Sciatic nerve (tissue), 2 donors: ENCODE results near the gene TEX44. TPM values are rescaled to one million over a fixed set of nuclear protein-coding genes. Genes with fewer than 3 reads are reported as not detected.
A peak's percentile ranks its signal among the peaks of the same experiment; 100 is the strongest.

Source experiments
- ATAC-seq: fragments of 200-7000 bp; cut with Tn5 transposase; one replicate; pipeline ENCODE4 v1.9.1; 2020; ENCODE audit warnings: mild to moderate bottlenecking, moderate library complexity
- DNase-seq: peaks from one replicate; pipeline ENCODE4 v3.0.0-alpha.2; 2020; ENCODE audit warnings: low spot score
- intact Hi-C: fragments of 100-400 bp; cut with DNase I; formaldehyde crosslinking; loops from one replicate; pipeline ENCODE4 v1.14.2; 2022
- total RNA-seq: library from RNA; stranded (reverse); fragmentation: NEBNext Ultra II Directional; extraction: Animal tissue kit (Norgen Biotek cat#: 25700); gene quantifications from one replicate; pipeline ENCODE4 v1.2.1, GENCODE V29; 2021
- donor health status: DM: no; HTN: no; CAD: no.
- donor health status: DM: no; HTN: no; CAD: no.

The TEX44 gene
- total RNA-seq, 1 donor from 2014 or later, result not detected

DNA sequence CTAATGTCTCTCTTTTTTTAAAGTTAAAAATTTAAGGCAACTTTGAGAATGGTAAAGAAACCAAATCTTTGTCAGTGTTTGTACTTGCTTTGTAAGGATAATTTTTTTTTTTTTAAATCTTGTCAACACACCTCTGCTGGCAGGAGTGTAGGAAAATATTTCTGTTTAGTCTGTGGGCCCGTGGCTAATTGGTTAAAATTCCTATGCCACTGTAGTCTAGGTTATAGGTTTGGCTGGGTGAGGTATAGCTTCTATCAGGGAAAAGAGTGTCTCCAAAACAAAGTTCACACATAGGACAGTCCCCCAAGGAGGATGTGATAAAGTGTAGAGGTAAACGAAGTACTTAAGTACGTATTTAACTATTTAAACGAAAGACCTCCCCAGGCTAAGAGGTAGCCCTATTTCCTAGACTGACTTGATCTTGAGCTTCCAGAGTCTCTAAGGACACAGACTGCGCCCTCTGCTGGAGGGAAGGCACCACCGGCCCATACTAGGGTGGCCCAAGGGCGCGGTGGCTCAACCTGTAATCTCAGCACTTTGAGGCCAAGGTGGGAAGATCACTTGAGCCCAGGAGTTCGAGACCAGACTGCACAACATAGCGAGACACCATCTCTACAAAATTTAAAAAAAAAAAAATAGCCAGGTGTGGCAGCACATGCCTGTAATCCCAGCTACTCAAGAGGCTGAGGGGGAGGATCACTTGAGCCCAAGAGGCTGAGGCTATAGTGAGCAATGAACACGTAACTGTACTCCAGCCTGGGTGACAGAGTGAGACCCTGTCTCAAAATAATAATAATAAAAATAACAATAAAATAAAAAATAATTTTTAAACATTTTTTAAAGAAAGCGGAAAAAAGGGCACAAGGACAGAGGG is 8.9 kb downstream of the TEX44 start:
- intact Hi-C loops, result loop anchor here (5.0 kb wide), 1 partner anchor 34 kb away; no protein-coding TSS in a partner anchor
- DNase-seq (peak; percentile 93), ATAC-seq (peak; percentile 35)

DNA sequence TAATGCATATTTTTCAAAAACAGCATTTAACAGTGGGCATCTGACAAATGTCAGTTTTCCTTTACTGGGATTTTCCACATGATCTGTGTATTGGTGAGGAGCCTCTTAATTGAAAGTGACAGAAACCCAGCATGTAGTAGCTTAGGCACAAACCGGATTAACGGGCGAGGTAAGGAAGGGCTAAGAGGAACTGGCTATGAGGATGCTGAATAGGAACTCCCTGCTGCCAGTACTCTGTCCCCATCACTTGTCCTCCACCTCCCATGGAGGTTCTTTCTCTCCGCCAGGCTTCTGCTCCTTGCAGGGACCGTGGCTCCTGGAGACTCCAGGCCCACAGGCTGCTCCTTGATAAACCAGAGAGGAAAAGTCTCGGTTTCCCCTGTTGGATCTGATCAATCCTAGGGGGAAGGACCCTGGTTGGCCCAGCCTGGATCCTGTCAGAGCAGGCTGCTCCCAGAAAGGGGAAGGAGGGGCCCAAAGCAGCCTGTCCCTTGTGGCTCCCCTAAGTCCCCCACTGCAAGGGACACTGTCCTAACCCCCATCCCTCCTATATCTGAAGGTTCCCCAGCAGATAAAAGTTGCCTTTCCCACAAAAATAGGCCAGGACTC is 10.3 kb downstream of the TEX44 start:
- DNase-seq (no peak), ATAC-seq (no peak)
- intact Hi-C loops, result loop anchor here (5.0 kb wide), 1 partner anchor 36 kb away; no protein-coding TSS in a partner anchor

- peak; percentile 84 for DNase-seq
- ATAC-seq, result peak; percentile 45
- intact Hi-C loops, result loop anchor here (5.0 kb wide), 1 partner anchor 37 kb away; no protein-coding TSS in a partner anchor
These were observed 11.5 kb downstream of the TEX44 start for GRCh38 chr2:231604101-231604684.

- ATAC-seq (peak; percentile 93), DNase-seq (peak; percentile 100)
- intact Hi-C loops, result loop anchor here (5.0 kb wide), 1 partner anchor 38 kb away; no protein-coding TSS in a partner anchor
These were observed 12.3 kb downstream of the TEX44 start for GRCh38 chr2:231604685-231605606.

DNA sequence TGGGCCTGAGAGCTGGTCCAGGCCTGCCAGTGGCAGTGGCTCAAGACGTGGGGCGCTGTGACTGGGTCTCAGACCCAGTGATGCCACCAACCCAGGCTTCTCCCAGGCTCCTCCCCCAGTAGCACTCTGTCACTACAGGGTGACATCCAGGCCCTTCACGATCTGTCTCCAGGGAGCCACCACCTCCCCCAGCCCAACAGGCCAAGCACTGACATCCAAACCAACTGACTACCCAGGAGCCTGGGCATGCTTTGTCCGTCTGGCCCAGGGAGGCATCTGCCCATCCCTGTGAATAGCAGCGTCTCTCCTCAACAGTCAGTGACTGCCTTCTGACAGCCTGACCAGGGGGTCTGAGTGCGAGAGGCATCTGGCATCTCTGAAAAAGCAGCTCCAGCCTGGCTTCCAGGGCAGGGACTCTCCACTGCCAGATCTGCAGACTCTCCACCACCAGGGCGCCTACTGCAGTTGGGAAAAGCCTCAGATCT is 13.0 kb downstream of the TEX44 start:
- no peak for DNase-seq
- ATAC-seq, result no peak
- intact Hi-C loops, result no loop called here

DNA sequence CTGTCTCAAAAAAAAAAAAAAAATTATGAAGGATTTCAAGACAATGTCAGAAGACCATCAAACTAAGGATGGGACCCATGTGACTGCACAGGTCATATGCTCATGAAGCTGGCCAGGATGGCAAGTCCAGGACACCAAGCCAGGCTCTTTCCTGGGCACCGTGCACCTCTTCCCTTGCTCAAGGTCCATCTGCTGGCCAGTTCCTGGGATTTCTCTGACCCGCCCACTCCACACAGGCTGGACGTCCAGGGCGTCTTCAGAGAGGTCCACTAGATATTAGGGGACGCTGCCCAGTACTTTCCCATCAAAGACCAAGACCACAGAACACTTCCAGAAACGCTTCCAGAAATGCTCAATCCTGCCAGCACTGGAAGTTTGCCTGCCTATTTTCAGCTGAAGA is 14.3 kb downstream of the TEX44 start:
- DNase-seq (no peak), ATAC-seq (no peak)
- intact Hi-C loops, result no loop called here

DNA sequence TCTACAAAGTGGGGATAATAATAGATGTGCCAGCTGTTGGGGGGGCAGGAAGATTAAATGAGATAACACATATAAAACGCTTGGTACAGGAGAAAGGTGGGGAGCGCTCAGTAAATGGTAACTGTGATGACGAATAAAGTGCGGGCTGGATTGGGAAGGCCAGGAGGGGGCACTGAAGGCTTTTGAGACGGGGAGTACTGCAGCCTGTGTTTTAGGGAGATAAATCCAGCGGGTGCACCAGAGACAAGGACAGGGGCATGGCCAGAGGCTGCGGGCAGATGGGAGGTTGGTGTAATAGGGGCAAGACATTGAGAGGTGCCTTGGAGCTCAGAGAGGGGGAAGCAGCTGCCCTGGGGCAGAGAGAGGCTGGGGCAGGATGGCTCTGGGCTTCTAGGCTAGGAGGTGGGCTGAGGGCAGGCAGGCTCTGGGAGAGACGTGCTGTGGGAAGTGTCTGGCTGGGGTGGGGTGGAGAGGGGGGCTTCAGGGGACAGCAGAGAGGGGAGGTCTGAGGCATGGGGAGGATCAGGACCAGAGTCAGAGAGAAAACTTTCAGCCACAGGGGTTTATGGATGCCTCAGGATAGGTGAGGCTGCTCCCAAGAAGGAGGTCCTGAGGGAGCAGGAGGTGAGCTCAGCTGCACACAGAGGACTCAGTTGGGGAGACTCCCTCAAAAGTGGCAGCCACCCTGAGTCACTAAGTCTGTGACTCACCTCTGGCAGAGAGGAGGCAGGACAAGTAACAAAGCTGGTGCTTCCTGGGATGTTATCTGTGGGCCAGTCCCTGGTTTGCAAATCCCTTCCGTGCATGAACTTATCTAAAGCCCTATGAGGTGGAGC is 18.8 kb downstream of the TEX44 start:
- intact Hi-C loops, result loop anchor here (2.0 to 5.0 kb wide), 2 partner anchors 57 to 96 kb away; partner anchors contain the start of gene PTMA
- no peak for ATAC-seq
- DNase-seq, result no peak

GRCh38 chr2:231612109-231612455 is 19.4 kb downstream of the TEX44 start:
- peak; percentile 76 for DNase-seq
- peak; percentile 47 for ATAC-seq
- intact Hi-C loops, result loop anchor here (2.0 to 5.0 kb wide), 2 partner anchors 57 to 95 kb away; partner anchors contain the start of gene PTMA

GRCh38 chr2:231612456-231613330 is 20.0 kb downstream of the TEX44 start:
- intact Hi-C loops, result loop anchor here (2.0 to 5.0 kb wide), 2 partner anchors 56 to 95 kb away; partner anchors contain the start of gene PTMA
- ATAC-seq (peak; percentile 86), DNase-seq (peak; percentile 96)

DNA sequence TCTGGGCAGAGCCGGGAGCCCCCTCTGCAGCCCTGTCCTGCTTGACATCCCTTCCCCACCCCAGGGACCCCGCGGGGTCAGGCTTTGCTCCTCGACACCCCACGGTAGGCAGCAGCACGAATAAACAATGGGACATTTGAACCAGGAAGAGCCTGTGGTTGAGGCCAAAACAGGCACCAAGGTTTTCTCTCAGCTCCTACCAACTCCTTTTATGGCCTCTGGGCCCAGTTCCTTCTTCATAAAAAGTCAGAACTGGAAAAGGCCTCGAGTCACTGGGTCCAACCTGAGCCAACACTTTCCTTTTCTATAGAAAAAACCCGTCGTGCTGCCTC is 20.6 kb downstream of the TEX44 start:
- DNase-seq (peak; percentile 77), ATAC-seq (peak; percentile 3)
- intact Hi-C loops, result loop anchor here (2.0 to 5.0 kb wide), 2 partner anchors 56 to 94 kb away; partner anchors contain the start of gene PTMA

DNA sequence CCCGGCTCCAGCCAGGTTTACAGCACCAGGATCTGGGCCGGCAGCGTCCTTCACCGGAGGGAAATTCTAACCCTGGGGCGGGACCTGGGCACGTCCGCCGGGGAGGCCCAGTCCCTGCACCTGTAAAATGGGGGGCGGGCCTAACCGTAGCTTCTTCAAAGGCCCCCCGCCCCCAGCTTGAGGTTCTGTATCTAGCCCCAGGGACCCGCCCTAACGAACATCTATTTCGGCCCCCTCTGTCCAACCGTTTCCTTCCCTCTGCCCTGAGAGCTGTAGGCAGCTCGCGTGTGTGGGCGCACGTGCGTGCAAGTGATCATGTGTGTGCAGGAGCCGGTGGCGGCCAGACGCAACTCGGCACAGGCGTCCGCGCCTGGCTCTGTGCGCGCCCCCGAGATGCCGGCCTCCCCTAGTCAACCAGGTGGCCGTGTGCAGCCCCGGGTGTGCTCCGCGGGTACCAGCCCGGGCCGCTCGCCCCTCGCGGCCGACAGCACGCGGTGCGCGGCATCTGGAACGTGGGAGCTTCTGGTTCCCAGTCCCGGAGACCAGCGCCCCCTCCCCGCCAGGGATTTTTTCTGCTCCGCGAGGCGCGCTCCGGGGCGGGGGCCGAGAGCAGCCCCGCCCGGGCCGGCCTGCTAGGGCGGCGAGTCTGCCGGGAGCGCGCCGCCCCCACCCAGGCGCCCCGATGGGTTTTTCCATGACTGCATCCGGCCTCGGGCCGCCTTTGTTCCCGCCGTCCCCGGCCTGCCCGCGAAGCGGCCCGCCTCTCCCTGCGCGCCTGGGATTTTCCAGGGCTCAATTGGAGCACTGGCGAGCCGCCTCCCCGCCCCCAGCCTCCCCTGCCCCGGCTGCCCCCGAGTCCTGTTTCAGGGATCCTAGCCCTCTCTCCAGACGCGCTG is 21.2 kb downstream of the TEX44 start:
- peak; percentile 72 for ATAC-seq
- peak; percentile 94 for DNase-seq
- intact Hi-C loops, result loop anchor here (2.0 to 5.0 kb wide), 2 partner anchors 55 to 93 kb away; partner anchors contain the start of gene PTMA

GRCh38 chr2:231614559-231615057 is 21.9 kb downstream of the TEX44 start:
- DNase-seq, result peak; percentile 84
- intact Hi-C loops, result loop anchor here (5.0 kb wide), 1 partner anchor 93 kb away; the partner anchor contains the start of gene PTMA
- peak; percentile 29 for ATAC-seq

GRCh38 chr2:231615058-231615671 is 22.5 kb downstream of the TEX44 start:
- ATAC-seq (no peak), DNase-seq (no peak)
- intact Hi-C loops, result no loop called here

DNA sequence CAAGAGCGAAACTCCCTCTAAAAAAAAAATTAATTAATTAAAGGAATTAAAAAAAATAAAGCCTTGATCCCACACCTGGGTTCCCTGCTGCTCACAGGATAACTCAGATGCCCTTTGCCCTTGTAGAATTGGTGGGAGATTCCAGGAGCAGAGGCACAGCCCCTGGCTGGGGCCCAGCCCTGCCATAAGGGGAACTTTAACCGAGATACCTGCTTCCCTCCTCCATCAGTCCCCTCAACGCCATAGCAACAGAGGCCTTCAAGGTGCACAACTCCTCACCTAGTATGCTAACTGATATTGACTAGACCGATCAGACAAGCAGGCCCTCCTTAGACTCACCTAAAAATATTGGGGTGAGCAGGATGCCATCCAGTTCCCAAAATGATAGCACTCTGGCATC is 23.6 kb downstream of the TEX44 start:
- DNase-seq (no peak), ATAC-seq (no peak)
- intact Hi-C loops, result no loop called here
